Stimulated activated naive CD8-positive, alpha-beta T cell treated with anti-CD3 and anti-CD28 coated beads, Interleukin-15, amount 100 ng/mL, for 72 hours (primary cell): ENCODE data around the gene TANGO6.
A peak's percentile ranks its signal among the peaks of the same experiment; 100 is the strongest.

Source experiments
- ATAC-seq: fragments of 150-1000 bp; cut with Tn5 transposase; 2 replicates; pipeline ENCODE4 v1.10.0; 2021; ENCODE audit warnings: mild to moderate bottlenecking, moderate library complexity
- DNase-seq, 2 donors: peaks; one replicate each; pipeline ENCODE4 v3.0.0; 2021 to 2022
- H3K27ac Mint-ChIP-seq, 2 donors: one replicate each; pipeline ENCODE4 v1.8.0; 2022; ENCODE audit warnings: mild to moderate bottlenecking in 2 of 2, mixed read lengths in 2 of 2, moderate library complexity in 2 of 2
- H3K27me3 Mint-ChIP-seq: one replicate; pipeline ENCODE4 v1.8.0; 2022; ENCODE audit warnings: mixed read lengths
- H3K4me1 Mint-ChIP-seq: one replicate; pipeline ENCODE4 v1.8.0; 2022; ENCODE audit warnings: mild to moderate bottlenecking, mixed read lengths
- H3K4me3 Mint-ChIP-seq, 2 donors: one replicate each; pipeline ENCODE4 v1.8.0; 2022; ENCODE audit warnings: mild to moderate bottlenecking in 2 of 2, mixed read lengths in 2 of 2, moderate library complexity in 1 of 2
- H3K9me3 Mint-ChIP-seq, 2 donors: one replicate each; pipeline ENCODE4 v1.8.0; 2022; ENCODE audit warnings: mixed read lengths in 2 of 2

The TANGO6 gene

GRCh38 chr16:68892214-68892613 is 48.9 kb downstream of the TANGO6 start:
- Mint-ChIP-seq H3K27ac (no peak overlapping the region), H3K4me1 (peaks cover 6% of the 10 kb centered on the region), H3K4me3 (no peak overlapping the region), H3K9me3 (no peaks in the 10 kb centered on the region), H3K27me3 (no peaks in the 10 kb centered on the region)
- no peak for DNase-seq
- no peak for ATAC-seq

- Mint-ChIP-seq H3K27me3 (no peaks in the 10 kb centered on the region), H3K27ac (peak overlapping the region in 1 of 2 donors; percentile 83), H3K4me3 (no peak overlapping the region), H3K9me3 (no peaks in the 10 kb centered on the region), H3K4me1 (peaks cover 6% of the 10 kb centered on the region)
- no peak for ATAC-seq
- DNase-seq: no peak
Observed at GRCh38 chr16:68892898-68893297, 49.6 kb downstream of the TANGO6 start.

- H3K9me3 Mint-ChIP-seq: no peaks in the 10 kb centered on the region
- no peak overlapping the region for H3K4me3 Mint-ChIP-seq
- DNase-seq (no peak), ATAC-seq (no peak)
- H3K27me3 Mint-ChIP-seq: no peaks in the 10 kb centered on the region
- H3K27ac Mint-ChIP-seq: peak overlapping the region in 1 of 2 donors; percentile 34
- H3K4me1 Mint-ChIP-seq: peaks cover 6% of the 10 kb centered on the region
Observed at GRCh38 chr16:68893710-68894705, 50.7 kb downstream of the TANGO6 start.

GRCh38 chr16:68894714-68895113 is 51.4 kb downstream of the TANGO6 start:
- no peak for DNase-seq
- Mint-ChIP-seq H3K4me3 (no peak overlapping the region), H3K9me3 (no peaks in the 10 kb centered on the region), H3K4me1 (peaks cover 6% of the 10 kb centered on the region), H3K27me3 (no peaks in the 10 kb centered on the region), H3K27ac (no peak overlapping the region)
- ATAC-seq: no peak

- DNase-seq (no peak), ATAC-seq (no peak)
- H3K4me3 Mint-ChIP-seq: no peak overlapping the region
- H3K27ac Mint-ChIP-seq: no peak overlapping the region
- H3K4me1 Mint-ChIP-seq: no peaks in the 10 kb centered on the region
- no peaks in the 10 kb centered on the region for H3K9me3 Mint-ChIP-seq
- no peaks in the 10 kb centered on the region for H3K27me3 Mint-ChIP-seq
Observed at GRCh38 chr16:68898026-68898425, 54.7 kb downstream of the TANGO6 start.

- H3K27ac Mint-ChIP-seq: no peak overlapping the region
Observed at GRCh38 chr16:68900009-68900408, 56.7 kb downstream of the TANGO6 start.

GRCh38 chr16:68902003-68902968 is 59.0 kb downstream of the TANGO6 start:
- ATAC-seq: no peak

More at GRCh38 chr16:68900009-68900408, 56.7 kb downstream of the TANGO6 start:
- Mint-ChIP-seq H3K9me3 (no peaks in the 10 kb centered on the region), H3K27me3 (no peaks in the 10 kb centered on the region), H3K4me3 (no peak overlapping the region), H3K4me1 (no peaks in the 10 kb centered on the region)
- DNase-seq (no peak), ATAC-seq (no peak)

GRCh38 chr16:68902969-68903345 is 59.6 kb downstream of the TANGO6 start:
- no peak overlapping the region for H3K27ac Mint-ChIP-seq
- no peaks in the 10 kb centered on the region for H3K27me3 Mint-ChIP-seq
- DNase-seq (no peak), ATAC-seq (no peak)
- no peaks in the 10 kb centered on the region for H3K9me3 Mint-ChIP-seq
- H3K4me3 Mint-ChIP-seq: no peak overlapping the region
- H3K4me1 Mint-ChIP-seq: no peaks in the 10 kb centered on the region

More at GRCh38 chr16:68902003-68902968, 59.0 kb downstream of the TANGO6 start:
- no peak overlapping the region for H3K27ac Mint-ChIP-seq
- no peak overlapping the region for H3K4me3 Mint-ChIP-seq
- no peak for DNase-seq
- no peaks in the 10 kb centered on the region for H3K4me1 Mint-ChIP-seq
- no peaks in the 10 kb centered on the region for H3K27me3 Mint-ChIP-seq
- no peaks in the 10 kb centered on the region for H3K9me3 Mint-ChIP-seq

GRCh38 chr16:68907297-68907696 is 64.0 kb downstream of the TANGO6 start:
- no peaks in the 10 kb centered on the region for H3K4me1 Mint-ChIP-seq
- H3K9me3 Mint-ChIP-seq: no peaks in the 10 kb centered on the region
- H3K27ac Mint-ChIP-seq: no peak overlapping the region
- H3K4me3 Mint-ChIP-seq: no peak overlapping the region
- ATAC-seq (no peak), DNase-seq (no peak)
- no peaks in the 10 kb centered on the region for H3K27me3 Mint-ChIP-seq

GRCh38 chr16:68907781-68908181 is 64.5 kb downstream of the TANGO6 start:
- no peak overlapping the region for H3K4me3 Mint-ChIP-seq
- no peaks in the 10 kb centered on the region for H3K4me1 Mint-ChIP-seq
- DNase-seq (no peak), ATAC-seq (no peak)
- no peaks in the 10 kb centered on the region for H3K9me3 Mint-ChIP-seq
- H3K27me3 Mint-ChIP-seq: no peaks in the 10 kb centered on the region
- H3K27ac Mint-ChIP-seq: no peak overlapping the region

GRCh38 chr16:68909099-68909733 is 65.9 kb downstream of the TANGO6 start:
- H3K27me3 Mint-ChIP-seq: no peaks in the 10 kb centered on the region
- H3K4me3 Mint-ChIP-seq: no peak overlapping the region
- no peaks in the 10 kb centered on the region for H3K4me1 Mint-ChIP-seq
- peak overlapping the region in 1 of 2 donors; percentile 15 for H3K27ac Mint-ChIP-seq
- no peaks in the 10 kb centered on the region for H3K9me3 Mint-ChIP-seq
- ATAC-seq (no peak), DNase-seq (no peak)

GRCh38 chr16:68910051-68910450 is 66.7 kb downstream of the TANGO6 start:
- Mint-ChIP-seq H3K4me3 (no peak overlapping the region), H3K27me3 (no peaks in the 10 kb centered on the region), H3K4me1 (no peaks in the 10 kb centered on the region), H3K9me3 (no peaks in the 10 kb centered on the region), H3K27ac (no peak overlapping the region)
- ATAC-seq: no peak
- DNase-seq: no peak

GRCh38 chr16:68915589-68915988 is 72.3 kb downstream of the TANGO6 start:
- no peak for ATAC-seq
- DNase-seq: no peak
- Mint-ChIP-seq H3K27ac (no peak overlapping the region), H3K27me3 (no peaks in the 10 kb centered on the region), H3K4me3 (no peak overlapping the region), H3K4me1 (no peaks in the 10 kb centered on the region), H3K9me3 (no peaks in the 10 kb centered on the region)

GRCh38 chr16:68917541-68917940 is 74.2 kb downstream of the TANGO6 start:
- H3K27ac Mint-ChIP-seq: peak overlapping the region in 1 of 2 donors; percentile 44
- ATAC-seq (no peak), DNase-seq (no peak)
- no peaks in the 10 kb centered on the region for H3K4me1 Mint-ChIP-seq
- H3K9me3 Mint-ChIP-seq: no peaks in the 10 kb centered on the region
- H3K4me3 Mint-ChIP-seq: no peak overlapping the region
- H3K27me3 Mint-ChIP-seq: no peaks in the 10 kb centered on the region

- DNase-seq: no peak
- no peak overlapping the region for H3K4me3 Mint-ChIP-seq
- ATAC-seq: no peak
- H3K27me3 Mint-ChIP-seq: no peaks in the 10 kb centered on the region
- H3K9me3 Mint-ChIP-seq: no peaks in the 10 kb centered on the region
- H3K4me1 Mint-ChIP-seq: no peaks in the 10 kb centered on the region
- no peak overlapping the region for H3K27ac Mint-ChIP-seq
Observed at GRCh38 chr16:68920349-68920748, 77.0 kb downstream of the TANGO6 start.
